Fibroblast of villous mesenchyme (primary cell): ENCODE results near the gene CADM1. TPM values are rescaled to one million over a fixed set of nuclear protein-coding genes. Genes with fewer than 3 reads are reported as not detected.
A peak's percentile ranks its signal among the peaks of the same experiment; 100 is the strongest.

Experiments
- DNase-seq: peaks from one replicate; pipeline ENCODE4 v3.0.0-alpha.2; 2010; ENCODE audit warnings: low read depth
- H3K4me3 ChIP-seq: 2 replicates; pipeline ENCODE4 v1.5.1; 2011; ENCODE audit warnings: low read depth, mild to moderate bottlenecking, low read length
- total RNA-seq: library from RNA; depleted of rRNA; stranded (reverse); fragments of >200 nt; gene quantifications from 2 replicates; pipeline ENCODE4 v1.2.3, GENCODE V29; 2012
- TF ChIP-seq, protein P1 (sequence below): IDR thresholded peaks from 2 replicates; pipeline ENCODE4 v1.5.1; 2012; ENCODE audit warnings: low read depth, mild to moderate bottlenecking, low read length; ENCODE audit not compliant: insufficient read depth

CADM1 gene
- total RNA-seq, 1 donor = 9.1 TPM

DNA sequence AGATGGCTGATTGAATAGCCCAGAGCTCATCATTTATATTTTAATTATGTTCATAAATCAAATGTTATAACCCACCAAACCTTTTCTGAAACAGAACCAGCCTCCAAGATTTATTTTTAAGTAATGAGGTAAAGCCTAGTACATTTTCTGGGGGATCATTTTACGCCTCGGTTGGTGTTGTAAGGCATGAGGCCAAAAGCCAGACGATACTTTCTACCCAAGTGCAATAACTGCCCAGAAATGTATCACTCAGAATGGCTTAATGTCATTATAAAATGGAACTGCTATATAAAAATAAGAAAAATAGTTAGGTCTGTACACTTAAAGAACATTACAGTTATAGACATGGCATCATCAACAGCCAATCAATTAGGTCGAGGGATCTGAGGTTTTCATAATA is 283.3 kb downstream of the CADM1 start:
- no peak for DNase-seq

DNA sequence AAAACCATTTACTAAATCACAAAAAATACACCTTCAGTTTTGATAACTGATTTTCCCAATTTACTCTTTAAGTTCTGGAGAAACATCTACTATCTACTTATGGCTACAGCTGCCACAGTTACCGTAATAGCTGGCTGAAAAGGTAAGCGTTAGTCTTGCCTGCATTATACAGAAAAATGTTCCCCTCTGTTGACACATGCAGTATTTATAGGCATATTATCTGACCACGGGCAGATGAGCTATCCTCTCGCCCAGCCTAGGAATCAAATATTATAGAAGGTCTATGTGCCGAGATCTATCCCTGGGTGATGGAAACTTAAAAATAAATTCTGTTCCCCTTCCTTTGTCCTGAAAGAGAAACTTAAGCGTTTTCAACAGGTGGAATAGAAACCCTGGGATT is 283.8 kb downstream of the CADM1 start:
- H3K4me3 ChIP-seq = no peak overlapping the region
- TF ChIP-seq, protein P1, sequence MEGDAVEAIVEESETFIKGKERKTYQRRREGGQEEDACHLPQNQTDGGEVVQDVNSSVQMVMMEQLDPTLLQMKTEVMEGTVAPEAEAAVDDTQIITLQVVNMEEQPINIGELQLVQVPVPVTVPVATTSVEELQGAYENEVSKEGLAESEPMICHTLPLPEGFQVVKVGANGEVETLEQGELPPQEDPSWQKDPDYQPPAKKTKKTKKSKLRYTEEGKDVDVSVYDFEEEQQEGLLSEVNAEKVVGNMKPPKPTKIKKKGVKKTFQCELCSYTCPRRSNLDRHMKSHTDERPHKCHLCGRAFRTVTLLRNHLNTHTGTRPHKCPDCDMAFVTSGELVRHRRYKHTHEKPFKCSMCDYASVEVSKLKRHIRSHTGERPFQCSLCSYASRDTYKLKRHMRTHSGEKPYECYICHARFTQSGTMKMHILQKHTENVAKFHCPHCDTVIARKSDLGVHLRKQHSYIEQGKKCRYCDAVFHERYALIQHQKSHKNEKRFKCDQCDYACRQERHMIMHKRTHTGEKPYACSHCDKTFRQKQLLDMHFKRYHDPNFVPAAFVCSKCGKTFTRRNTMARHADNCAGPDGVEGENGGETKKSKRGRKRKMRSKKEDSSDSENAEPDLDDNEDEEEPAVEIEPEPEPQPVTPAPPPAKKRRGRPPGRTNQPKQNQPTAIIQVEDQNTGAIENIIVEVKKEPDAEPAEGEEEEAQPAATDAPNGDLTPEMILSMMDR = no peak
- no peak for DNase-seq

More for the DNA sequence above, 283.3 kb downstream of the CADM1 start:
- TF ChIP-seq, protein P1 = no peak
- no peak overlapping the region for H3K4me3 ChIP-seq

DNA sequence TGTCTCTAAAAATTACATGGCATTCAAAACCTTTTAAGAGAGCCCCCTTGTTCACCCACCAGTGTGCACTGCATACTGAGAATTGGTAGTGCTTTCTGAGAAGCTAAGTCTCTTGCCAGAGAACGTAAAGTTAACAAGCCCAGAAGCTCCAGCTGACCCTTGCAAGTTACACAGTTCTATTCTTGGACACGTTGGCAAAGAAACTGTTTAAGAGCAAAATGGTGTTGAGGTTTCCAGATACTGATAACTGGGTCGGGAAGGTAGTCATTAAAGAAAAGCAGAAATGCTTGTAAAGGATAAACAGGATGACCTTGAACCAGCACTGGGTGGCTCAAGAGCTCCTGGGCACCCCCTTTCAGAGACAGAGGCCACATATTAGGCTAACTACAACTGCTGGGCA is 284.8 kb downstream of the CADM1 start:
- no peak for DNase-seq
- TF ChIP-seq, protein P1 = no peak

DNA sequence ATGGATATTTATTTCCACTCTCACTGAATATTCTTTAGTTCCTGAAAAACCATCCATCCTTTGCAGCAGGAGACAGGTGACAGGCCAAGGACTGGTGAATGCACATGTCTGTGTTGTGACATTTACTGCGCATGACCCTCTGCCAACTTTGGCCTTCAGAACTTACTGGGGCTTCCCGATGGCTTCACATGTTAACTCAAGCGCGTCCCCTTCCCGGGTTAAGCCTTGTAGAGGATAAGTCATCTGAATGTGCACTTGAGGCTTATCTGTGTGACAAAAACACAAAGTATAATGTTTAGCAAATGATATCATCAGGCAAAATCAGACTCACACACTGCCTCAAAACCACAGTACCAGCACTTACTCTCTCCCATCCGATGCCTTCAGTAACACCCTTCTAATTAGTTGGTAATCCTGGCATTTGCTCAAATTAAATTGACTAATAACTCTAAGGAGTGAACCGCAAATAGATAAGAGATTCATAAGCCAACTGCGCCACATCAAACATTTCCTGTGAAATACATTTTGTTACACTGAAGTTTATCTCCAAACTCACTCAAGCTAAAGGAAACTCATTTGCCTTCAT is 286.4 kb downstream of the CADM1 start:
- no peak overlapping the region for H3K4me3 ChIP-seq
- TF ChIP-seq, protein P1 = no peak
- DNase-seq = no peak

More for the DNA sequence above, 284.8 kb downstream of the CADM1 start:
- H3K4me3 ChIP-seq = no peak overlapping the region

DNA sequence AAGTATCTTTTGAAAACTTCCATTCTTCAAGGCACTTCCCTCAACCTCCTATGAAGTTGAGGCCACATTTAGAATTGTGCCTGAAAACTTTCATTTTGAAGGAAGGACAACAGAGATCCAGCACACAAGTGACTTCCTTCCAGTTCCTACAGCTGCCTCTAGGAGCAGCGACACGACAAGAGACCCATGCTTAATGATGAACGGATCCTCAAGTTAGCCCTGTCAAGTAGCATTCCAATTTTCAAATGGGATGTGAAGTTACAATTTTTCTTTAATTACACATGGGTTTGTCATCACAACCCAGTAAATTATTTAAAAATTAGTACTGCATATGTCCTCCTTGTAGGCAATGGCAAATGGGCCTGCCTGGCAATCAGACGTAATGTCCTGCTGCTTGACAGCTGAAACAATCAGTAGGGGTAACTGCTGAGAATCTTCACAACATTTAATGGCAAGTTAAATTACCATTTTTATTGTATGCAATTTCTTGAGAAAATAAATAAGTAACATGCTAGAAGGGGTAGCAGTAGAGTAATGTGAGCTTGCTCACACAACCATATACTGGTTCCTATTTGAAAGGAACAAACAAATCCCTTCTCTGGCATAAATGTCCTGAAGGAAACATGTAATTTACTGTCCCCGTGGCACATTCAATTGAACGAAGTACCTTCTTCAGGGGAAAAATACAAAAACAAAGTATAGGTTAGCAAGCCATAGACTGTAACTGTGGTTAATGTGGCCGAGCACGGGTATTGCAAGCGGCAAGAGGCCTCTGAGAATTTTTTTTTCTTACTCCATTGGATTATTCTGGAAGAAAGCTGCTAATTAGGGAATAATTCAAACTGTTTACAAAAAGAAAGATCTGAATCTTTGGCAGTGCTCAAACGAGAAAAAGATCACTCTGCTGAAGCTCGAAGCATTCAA is 288.3 kb downstream of the CADM1 start:
- no peak for DNase-seq
- TF ChIP-seq, protein P1 = peak; percentile 41
- no peak overlapping the region for H3K4me3 ChIP-seq

DNA sequence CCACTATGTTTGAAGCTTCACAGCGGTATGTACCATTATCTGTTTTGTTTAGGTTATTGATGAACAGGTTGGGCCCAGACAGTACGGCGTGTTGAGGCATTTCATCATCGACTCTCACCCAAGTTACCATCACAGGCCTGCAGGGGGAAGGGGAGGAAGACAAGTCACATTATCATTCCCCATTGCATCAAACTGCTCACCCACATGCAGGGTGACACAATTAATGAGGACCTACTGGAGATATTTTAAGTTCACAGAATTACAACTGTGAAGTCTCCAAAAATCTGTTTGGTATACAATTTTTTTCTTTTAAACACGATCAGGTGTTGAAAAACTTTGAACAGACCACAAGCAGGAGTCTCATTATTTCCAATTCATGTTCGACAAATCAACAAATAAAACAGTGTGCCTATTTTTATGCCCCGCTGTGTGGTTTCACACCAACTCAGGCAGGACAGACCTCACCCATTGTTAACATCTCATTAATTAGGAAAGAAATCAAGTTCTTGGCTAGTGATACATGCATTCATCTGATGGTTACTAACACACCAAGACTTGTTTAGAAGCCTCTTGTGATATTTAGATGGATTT is 289.5 kb downstream of the CADM1 start:
- no peak for DNase-seq
- TF ChIP-seq, protein P1 = no peak
- no peak overlapping the region for H3K4me3 ChIP-seq
